ENCODE data around the gene CD1B.

GRCh38 chr1:158354255-158354654 is 22.9 kb upstream of the CD1B start:
- no peak for TF ChIP-seq POLR2A (IDR thresholded peaks at IDR 0.05)
- no peak for TF ChIP-seq CTCF (IDR thresholded peaks at IDR 0.05)
